Stimulated activated CD4-positive, alpha-beta T cell treated with anti-CD3 and anti-CD28 coated beads, Interleukin-15, amount 100 ng/mL, for 1 hour (primary cell): ENCODE data around the gene NDST1.

Source experiments
- DNase-seq, 2 donors: peaks; one replicate each; pipeline ENCODE4 v3.0.0-alpha.2; 2020; ENCODE audit warnings: low read depth in 1 of 2, low spot score in 1 of 2

NDST1 gene

DNA sequence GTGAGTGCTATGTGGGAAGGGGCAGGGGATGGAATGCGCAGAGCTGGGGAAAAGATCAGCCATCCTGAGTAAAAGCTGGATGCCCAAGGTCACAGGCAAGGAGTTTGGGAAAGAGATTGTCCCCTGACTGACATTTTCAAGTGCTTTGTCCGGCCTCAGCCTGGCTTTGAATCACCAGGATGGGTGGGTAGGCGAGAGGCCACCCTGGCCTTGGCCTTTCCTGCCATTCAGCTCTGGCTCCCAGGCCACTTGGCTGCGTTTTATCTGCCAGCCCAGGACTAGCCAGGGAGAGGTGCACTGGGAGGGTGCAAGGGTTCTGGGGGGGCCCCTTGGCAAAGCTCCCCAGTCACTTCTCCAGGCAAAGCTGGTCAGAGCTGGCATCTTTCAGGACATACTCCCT, 95.1 kb downstream of the NDST1 start:
- no peak for DNase-seq

GRCh38 chr5:150603491-150603890, 95.6 kb downstream of the NDST1 start:
- no peak for DNase-seq

GRCh38 chr5:150604010-150604409, 96.1 kb downstream of the NDST1 start:
- no peak for DNase-seq

DNA sequence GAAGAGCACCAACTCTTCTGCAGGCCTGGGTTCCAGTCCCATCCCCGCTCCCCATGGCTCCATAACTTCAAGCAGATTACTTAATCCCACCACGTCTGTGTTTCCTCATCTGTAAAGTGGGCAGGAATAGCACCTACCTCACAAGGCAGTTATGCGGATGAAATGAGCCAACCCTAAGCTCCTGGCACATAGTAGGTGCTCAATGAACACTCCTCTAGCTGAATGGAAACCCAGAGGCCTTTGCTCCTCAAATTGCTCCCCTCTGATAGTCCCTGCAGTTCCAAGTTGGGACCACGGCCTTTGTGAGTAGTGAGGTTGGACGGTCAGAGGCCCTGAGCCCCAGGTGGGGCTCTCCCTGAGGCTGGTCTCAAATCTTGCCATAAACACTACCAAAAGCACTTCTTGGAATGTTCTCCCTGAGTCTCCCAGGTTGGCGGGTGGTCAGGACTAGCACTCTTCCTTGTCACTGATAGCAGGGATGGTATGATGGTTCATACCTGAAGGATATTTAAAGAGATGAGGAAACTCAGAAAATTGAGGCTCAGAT, 97.0 kb downstream of the NDST1 start:
- no peak for DNase-seq

DNA sequence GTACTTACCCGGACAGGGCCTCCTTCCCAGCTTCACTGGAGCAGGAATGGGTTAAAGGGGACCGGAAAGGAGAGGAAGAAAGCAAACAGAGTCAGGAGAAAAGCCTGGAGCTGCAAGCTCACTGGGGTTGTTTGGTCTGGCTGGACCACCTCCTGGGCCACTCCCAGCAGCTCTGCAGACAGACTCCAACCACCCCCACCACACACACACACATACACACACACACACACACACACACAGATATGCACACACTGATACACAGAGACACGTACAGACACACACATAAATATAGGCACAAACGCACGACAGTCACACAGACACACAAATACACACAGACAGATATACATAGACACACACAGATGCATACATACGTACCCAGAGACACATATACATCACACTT, 97.6 kb downstream of the NDST1 start:
- DNase-seq: no peak

- DNase-seq: no peak
Measured at GRCh38 chr5:150606476-150606875, 98.5 kb downstream of the NDST1 start.

DNA sequence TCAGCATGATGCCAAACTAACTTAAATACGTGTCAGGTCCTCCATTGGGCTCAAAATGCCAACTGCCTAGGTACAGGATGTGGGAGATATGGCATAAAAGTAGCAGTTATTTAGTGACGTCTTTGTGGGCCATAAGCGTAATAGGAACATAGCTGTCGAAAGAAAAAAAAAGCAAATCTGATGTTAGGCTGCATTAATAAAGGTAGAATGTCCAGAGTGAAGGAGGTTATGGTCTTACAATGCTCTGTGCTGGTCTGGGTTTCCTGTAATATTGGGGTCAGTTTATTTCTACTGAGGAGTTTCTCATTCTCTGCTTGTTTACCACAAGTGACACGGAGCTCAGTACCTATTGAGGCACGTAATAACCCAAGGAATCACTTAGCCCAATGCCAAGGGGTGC, 99.2 kb downstream of the NDST1 start:
- DNase-seq: no peak
